Testis (tissue), 2 donors: Measurements from ENCODE around the gene ASXL1.
"Not testable (repeated sequence)": the region's sequence is repeated elsewhere in the genome, so short reads cannot be mapped to it uniquely, and the experiment has no call there.

Source experiments
- CTCF ChIP-seq, 3 experiments: fragments of 450-650 bp in 2 of 3; fragments of 200-600 bp in 1 of 3; sonication (generic) in 1 of 3; IDR thresholded peaks; one replicate each; pipeline ENCODE4 v1.5.1; 2016 to 2019; ENCODE audit warnings: antibody characterized with exemption in 3 of 3, mild to moderate bottlenecking in 2 of 3, moderate library complexity in 1 of 3
- POLR2A ChIP-seq: fragments of 450-650 bp; IDR thresholded peaks from one replicate; pipeline ENCODE4 v1.6.1; 2017; ENCODE audit warnings: antibody characterized with exemption, mild to moderate bottlenecking, moderate library complexity

- TF ChIP-seq CTCF (IDR thresholded peaks at IDR 0.05); POLR2A: not testable (repeated sequence)
Measured at GRCh38 chr20:32407131-32407750, 49.1 kb downstream of the ASXL1 start.
